ENCODE data around the gene MARCHF9.

GRCh38 chr12:57718641-57719528 lies 36.0 kb upstream of the MARCHF9 start:
- TF ChIP-seq CTCF (conservative IDR thresholded peaks at IDR 0.05) (no peak), EZH2 (IDR thresholded peaks at IDR 0.05; ENCODE audit: low read depth) (no peak)
